ENCODE data around the gene TMPRSS15.
"Not testable (repeated sequence)": the region's sequence is repeated elsewhere in the genome, so short reads cannot be mapped to it uniquely, and the experiment has no call there.

The TMPRSS15 gene

DNA sequence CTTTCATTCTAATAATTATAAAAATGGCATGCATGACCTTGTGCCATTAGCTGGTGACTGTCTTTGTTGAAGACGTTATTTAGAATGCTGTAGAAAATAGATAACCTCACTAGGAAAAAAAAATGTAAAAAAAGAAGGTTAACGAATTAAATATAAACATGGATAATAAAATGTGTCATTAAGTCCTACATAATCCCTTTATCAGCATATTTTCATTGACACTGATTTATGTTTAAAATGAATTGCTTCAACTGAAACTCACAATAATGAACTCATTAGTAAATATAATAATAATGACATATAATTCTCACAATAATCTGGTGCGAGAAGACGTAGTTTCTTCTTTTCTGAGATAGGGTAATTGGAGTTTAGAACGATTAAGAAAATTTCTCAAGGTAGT, 4.7 kb downstream of the TMPRSS15 start:
- H3K4me3 ChIP-seq (ENCODE audit: low read depth in 1 of 2, low read length in 2 of 2): peak overlapping the region in 1 of 2 donors; percentile 61
- no peaks in the 10 kb centered on the region for H3K4me1 ChIP-seq (ENCODE audit: control insufficient read depth in 1 of 2, insufficient read depth in 2 of 2, low read length in 2 of 2)
- no peak overlapping the region for H3K27ac ChIP-seq (ENCODE audit: low read depth, low read length)
- no peaks in the 10 kb centered on the region for H3K27me3 ChIP-seq (ENCODE audit: control insufficient read depth in 1 of 2, insufficient read depth in 2 of 2, low read length in 2 of 2)
- H3K9me3 ChIP-seq (ENCODE audit: control insufficient read depth in 1 of 2, low read length in 2 of 2): no peaks in the 10 kb centered on the region
- H3K9ac ChIP-seq (ENCODE audit: low read depth in 1 of 2, low read length in 2 of 2): no peak overlapping the region
- H3K36me3 ChIP-seq (ENCODE audit: control insufficient read depth in 1 of 2, insufficient read depth in 2 of 2, low read length in 2 of 2): no peaks in the 10 kb centered on the region

DNA sequence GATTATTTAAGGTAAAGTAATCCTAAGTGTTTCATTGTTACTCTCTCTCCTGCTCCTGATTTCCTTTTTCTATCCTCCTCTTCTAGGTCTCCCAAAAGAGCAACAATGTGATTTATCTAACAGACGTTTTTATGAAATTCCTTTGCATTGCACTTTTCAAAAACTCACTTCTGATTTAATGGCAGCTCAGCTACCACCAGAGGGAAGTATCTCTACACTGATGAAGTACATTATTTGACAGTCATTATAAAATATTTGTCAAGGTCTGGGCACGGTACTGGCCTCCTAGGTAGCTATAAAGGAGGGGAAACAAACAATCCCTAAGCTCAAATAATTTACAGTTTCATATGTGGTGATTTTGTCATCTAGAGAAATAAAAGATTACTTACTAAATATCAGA, 15.6 kb downstream of the TMPRSS15 start:
- Histone ChIP-seq H3K9me3 (ENCODE audit: control insufficient read depth in 1 of 2, low read length in 2 of 2) (peaks cover 2 to 4% of the 10 kb centered on the region in 2 donors), H3K27me3 (ENCODE audit: control insufficient read depth in 1 of 2, insufficient read depth in 2 of 2, low read length in 2 of 2) (no peaks in the 10 kb centered on the region), H3K4me3 (ENCODE audit: low read depth in 1 of 2, low read length in 2 of 2) (no peak overlapping the region), H3K27ac (ENCODE audit: low read depth, low read length) (no peak overlapping the region), H3K4me1 (ENCODE audit: control insufficient read depth in 1 of 2, insufficient read depth in 2 of 2, low read length in 2 of 2) (peaks cover 0 to 4% of the 10 kb centered on the region in 2 donors), H3K36me3 (ENCODE audit: control insufficient read depth in 1 of 2, insufficient read depth in 2 of 2, low read length in 2 of 2) (peaks cover 0 to 3% of the 10 kb centered on the region in 2 donors), H3K9ac (ENCODE audit: low read depth in 1 of 2, low read length in 2 of 2) (no peak overlapping the region)

DNA sequence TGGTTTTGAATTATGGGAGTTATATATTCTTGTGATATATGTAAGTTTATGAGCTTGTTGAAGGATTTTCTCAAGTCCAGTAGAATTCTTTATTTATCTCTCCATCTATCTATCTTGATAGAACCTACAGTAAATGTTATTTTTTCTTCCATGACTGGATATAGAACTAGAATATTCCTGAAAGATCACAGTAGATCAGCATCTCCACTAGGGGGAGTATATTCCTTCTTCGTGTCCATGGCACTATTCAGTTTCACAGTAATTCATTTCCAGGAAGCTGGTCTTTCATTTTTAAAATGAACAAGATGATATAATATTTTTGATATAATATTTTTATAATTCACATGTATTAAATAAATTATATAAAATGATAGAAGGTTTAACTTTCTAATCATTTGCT, 18.8 kb downstream of the TMPRSS15 start:
- Histone ChIP-seq H3K27me3 (ENCODE audit: control insufficient read depth in 1 of 2, insufficient read depth in 2 of 2, low read length in 2 of 2) (no peaks in the 10 kb centered on the region), H3K4me3 (ENCODE audit: low read depth in 1 of 2, low read length in 2 of 2) (no peak overlapping the region), H3K27ac (ENCODE audit: low read depth, low read length) (no peak overlapping the region), H3K4me1 (ENCODE audit: control insufficient read depth in 1 of 2, insufficient read depth in 2 of 2, low read length in 2 of 2) (peaks cover 0 to 4% of the 10 kb centered on the region in 2 donors), H3K36me3 (ENCODE audit: control insufficient read depth in 1 of 2, insufficient read depth in 2 of 2, low read length in 2 of 2) (no peaks in the 10 kb centered on the region), H3K9ac (ENCODE audit: low read depth in 1 of 2, low read length in 2 of 2) (no peak overlapping the region), H3K9me3 (ENCODE audit: control insufficient read depth in 1 of 2, low read length in 2 of 2) (no peaks in the 10 kb centered on the region)

DNA sequence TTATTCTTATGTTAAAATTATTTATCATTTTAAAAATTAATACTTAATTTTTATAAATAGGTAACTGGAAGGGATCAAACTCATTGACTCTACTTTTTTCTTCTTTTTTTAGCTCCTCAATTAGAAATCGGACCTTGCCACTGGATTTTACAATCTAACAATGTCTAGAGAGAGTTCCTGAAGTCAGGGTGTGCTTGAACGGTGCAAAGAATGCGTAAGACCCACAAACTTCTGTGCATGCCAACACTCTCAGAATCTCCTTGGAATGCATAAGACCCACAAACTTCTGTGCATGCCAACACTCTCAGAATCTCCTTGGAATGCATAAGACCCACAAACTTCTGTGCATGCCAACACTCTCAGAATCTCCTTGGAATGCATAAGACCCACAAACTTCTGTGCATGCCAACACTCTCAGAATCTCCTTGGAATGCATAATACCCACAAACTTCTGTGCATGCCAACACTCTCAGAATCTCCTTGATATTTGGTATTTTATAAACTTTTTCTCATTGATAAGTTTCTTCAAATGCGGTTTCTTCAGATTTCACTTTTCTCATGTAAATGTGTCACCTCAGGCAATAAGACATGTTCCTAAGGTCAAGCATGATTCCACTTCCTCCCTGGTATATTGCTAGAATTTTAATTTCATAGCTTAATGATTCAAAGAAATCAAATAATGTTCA, 20.5 kb downstream of the TMPRSS15 start:
- H3K27me3 ChIP-seq (ENCODE audit: control insufficient read depth in 1 of 2, insufficient read depth in 2 of 2, low read length in 2 of 2); H3K9me3 ChIP-seq (ENCODE audit: control insufficient read depth in 1 of 2, low read length in 2 of 2); H3K9ac ChIP-seq (ENCODE audit: low read depth in 1 of 2, low read length in 2 of 2); H3K27ac ChIP-seq (ENCODE audit: low read depth, low read length); H3K4me1 ChIP-seq (ENCODE audit: control insufficient read depth in 1 of 2, insufficient read depth in 2 of 2, low read length in 2 of 2); H3K36me3 ChIP-seq (ENCODE audit: control insufficient read depth in 1 of 2, insufficient read depth in 2 of 2, low read length in 2 of 2); H3K4me3 ChIP-seq (ENCODE audit: low read depth in 1 of 2, low read length in 2 of 2): not testable (repeated sequence)

DNA sequence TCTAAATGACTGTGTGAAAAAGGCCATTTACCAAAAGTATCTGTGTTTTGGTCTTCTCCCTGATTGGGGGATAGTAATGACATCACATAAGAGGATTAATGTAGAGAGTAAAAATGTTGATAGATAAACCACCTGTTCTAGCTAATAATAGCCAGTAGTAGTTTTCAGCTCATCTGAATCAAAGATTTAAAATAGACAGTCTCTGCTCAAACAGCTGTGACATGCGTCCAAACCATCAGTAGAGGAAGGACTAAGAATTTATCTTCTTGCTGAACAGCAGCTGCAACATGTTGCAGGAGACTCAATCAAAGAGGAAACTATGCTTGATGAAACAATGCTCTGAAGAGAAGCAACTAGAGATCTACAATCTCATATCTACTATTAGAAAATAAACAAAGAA, 21.4 kb downstream of the TMPRSS15 start:
- H3K27me3 ChIP-seq (ENCODE audit: control insufficient read depth in 1 of 2, insufficient read depth in 2 of 2, low read length in 2 of 2): no peaks in the 10 kb centered on the region
- H3K36me3 ChIP-seq (ENCODE audit: control insufficient read depth in 1 of 2, insufficient read depth in 2 of 2, low read length in 2 of 2): no peaks in the 10 kb centered on the region
- H3K4me3 ChIP-seq (ENCODE audit: low read depth in 1 of 2, low read length in 2 of 2): no peak overlapping the region
- no peaks in the 10 kb centered on the region for H3K4me1 ChIP-seq (ENCODE audit: control insufficient read depth in 1 of 2, insufficient read depth in 2 of 2, low read length in 2 of 2)
- H3K27ac ChIP-seq (ENCODE audit: low read depth, low read length): no peak overlapping the region
- no peaks in the 10 kb centered on the region for H3K9me3 ChIP-seq (ENCODE audit: control insufficient read depth in 1 of 2, low read length in 2 of 2)
- no peak overlapping the region for H3K9ac ChIP-seq (ENCODE audit: low read depth in 1 of 2, low read length in 2 of 2)

DNA sequence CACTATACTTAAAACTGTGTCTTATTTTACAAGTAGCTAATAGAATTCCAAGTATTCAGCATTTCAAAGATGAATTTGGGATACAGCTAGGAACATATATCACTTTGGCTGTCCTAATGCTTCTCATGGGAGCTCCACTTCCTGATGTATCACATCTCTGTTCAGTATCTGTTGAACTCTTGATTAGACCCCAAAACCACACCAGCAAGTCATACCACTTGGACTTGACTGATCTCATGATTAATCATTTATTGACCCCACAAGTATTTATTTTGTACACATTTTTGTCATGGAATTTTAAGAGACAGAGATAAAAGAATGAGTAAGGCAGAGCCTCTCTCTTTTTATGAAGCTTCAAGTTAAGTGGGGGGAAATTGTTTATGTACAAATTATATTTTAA, 30.0 kb downstream of the TMPRSS15 start:
- Histone ChIP-seq H3K27me3 (ENCODE audit: control insufficient read depth in 1 of 2, insufficient read depth in 2 of 2, low read length in 2 of 2) (no peaks in the 10 kb centered on the region), H3K9me3 (ENCODE audit: control insufficient read depth in 1 of 2, low read length in 2 of 2) (no peaks in the 10 kb centered on the region), H3K4me3 (ENCODE audit: low read depth in 1 of 2, low read length in 2 of 2) (no peak overlapping the region), H3K4me1 (ENCODE audit: control insufficient read depth in 1 of 2, insufficient read depth in 2 of 2, low read length in 2 of 2) (no peaks in the 10 kb centered on the region), H3K9ac (ENCODE audit: low read depth in 1 of 2, low read length in 2 of 2) (no peak overlapping the region), H3K27ac (ENCODE audit: low read depth, low read length) (no peak overlapping the region), H3K36me3 (ENCODE audit: control insufficient read depth in 1 of 2, insufficient read depth in 2 of 2, low read length in 2 of 2) (no peaks in the 10 kb centered on the region)

DNA sequence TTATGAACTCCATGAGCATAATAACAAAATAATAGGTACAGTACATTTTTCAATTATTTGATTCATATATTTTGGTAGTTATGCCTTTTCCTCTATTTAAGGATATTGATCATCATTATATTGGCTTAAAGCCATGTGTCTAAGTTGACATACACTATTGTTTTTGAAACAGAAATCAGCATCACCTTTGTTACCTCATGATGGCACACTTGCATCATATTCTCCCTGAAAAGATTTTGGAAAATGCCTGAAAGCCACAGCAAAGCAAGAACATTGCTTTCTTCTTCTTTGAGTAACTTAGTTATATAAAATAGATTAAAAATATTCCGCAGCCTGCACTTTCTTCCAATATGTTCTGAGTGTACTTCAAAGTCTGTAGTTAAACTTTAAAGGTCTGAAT, 33.3 kb downstream of the TMPRSS15 start:
- H3K27ac ChIP-seq (ENCODE audit: low read depth, low read length): no peak overlapping the region
- no peaks in the 10 kb centered on the region for H3K4me1 ChIP-seq (ENCODE audit: control insufficient read depth in 1 of 2, insufficient read depth in 2 of 2, low read length in 2 of 2)
- no peaks in the 10 kb centered on the region for H3K36me3 ChIP-seq (ENCODE audit: control insufficient read depth in 1 of 2, insufficient read depth in 2 of 2, low read length in 2 of 2)
- H3K9ac ChIP-seq (ENCODE audit: low read depth in 1 of 2, low read length in 2 of 2): no peak overlapping the region
- no peaks in the 10 kb centered on the region for H3K9me3 ChIP-seq (ENCODE audit: control insufficient read depth in 1 of 2, low read length in 2 of 2)
- H3K27me3 ChIP-seq (ENCODE audit: control insufficient read depth in 1 of 2, insufficient read depth in 2 of 2, low read length in 2 of 2): no peaks in the 10 kb centered on the region
- no peak overlapping the region for H3K4me3 ChIP-seq (ENCODE audit: low read depth in 1 of 2, low read length in 2 of 2)

DNA sequence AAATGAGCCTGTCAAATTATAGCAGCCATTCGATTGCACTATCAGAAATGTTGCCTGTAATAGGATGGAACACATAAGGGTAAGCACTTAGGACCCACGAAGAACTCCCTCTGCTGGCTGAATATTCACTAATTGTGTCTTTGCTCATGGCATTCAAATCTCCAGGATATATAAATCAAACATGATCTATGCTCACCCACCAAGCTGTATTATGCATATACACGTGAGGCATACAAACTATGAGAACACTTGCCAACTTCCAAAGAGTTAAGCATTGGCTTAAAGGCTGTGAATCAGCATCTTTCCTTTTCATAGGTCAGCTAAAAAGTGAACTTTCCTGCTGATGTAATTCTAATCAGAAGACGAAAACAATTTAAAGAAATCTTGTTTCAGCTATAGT, 34.5 kb downstream of the TMPRSS15 start:
- no peaks in the 10 kb centered on the region for H3K9me3 ChIP-seq (ENCODE audit: control insufficient read depth in 1 of 2, low read length in 2 of 2)

DNA sequence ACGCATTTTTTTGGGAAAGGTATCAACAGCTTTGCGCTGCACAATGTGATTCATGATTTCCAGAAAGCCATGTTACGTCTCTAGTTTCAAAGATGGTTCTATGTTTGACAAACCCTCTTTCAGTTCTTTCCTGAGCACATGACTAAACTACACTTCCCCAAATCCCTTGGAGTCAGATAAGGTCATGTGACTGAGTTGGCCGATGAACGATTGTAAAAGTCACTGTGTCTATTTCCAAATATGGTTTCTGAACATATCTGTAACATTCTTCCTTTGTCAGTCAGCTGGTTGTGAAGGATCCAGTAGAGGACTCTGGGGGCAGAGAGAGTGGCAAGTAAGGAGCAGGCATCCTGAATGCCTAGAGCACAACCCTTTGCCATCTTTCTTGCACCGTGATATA, 35.4 kb downstream of the TMPRSS15 start:
- H3K4me1 ChIP-seq (ENCODE audit: control insufficient read depth in 1 of 2, insufficient read depth in 2 of 2, low read length in 2 of 2): no peaks in the 10 kb centered on the region
- H3K36me3 ChIP-seq (ENCODE audit: control insufficient read depth in 1 of 2, insufficient read depth in 2 of 2, low read length in 2 of 2): no peaks in the 10 kb centered on the region
- no peak overlapping the region for H3K27ac ChIP-seq (ENCODE audit: low read depth, low read length)
- no peaks in the 10 kb centered on the region for H3K9me3 ChIP-seq (ENCODE audit: control insufficient read depth in 1 of 2, low read length in 2 of 2)
- no peak overlapping the region for H3K9ac ChIP-seq (ENCODE audit: low read depth in 1 of 2, low read length in 2 of 2)
- no peaks in the 10 kb centered on the region for H3K27me3 ChIP-seq (ENCODE audit: control insufficient read depth in 1 of 2, insufficient read depth in 2 of 2, low read length in 2 of 2)
- no peak overlapping the region for H3K4me3 ChIP-seq (ENCODE audit: low read depth in 1 of 2, low read length in 2 of 2)

More for the DNA sequence above, 34.5 kb downstream of the TMPRSS15 start:
- Histone ChIP-seq H3K4me3 (ENCODE audit: low read depth in 1 of 2, low read length in 2 of 2) (no peak overlapping the region), H3K27me3 (ENCODE audit: control insufficient read depth in 1 of 2, insufficient read depth in 2 of 2, low read length in 2 of 2) (no peaks in the 10 kb centered on the region), H3K27ac (ENCODE audit: low read depth, low read length) (no peak overlapping the region), H3K36me3 (ENCODE audit: control insufficient read depth in 1 of 2, insufficient read depth in 2 of 2, low read length in 2 of 2) (no peaks in the 10 kb centered on the region), H3K4me1 (ENCODE audit: control insufficient read depth in 1 of 2, insufficient read depth in 2 of 2, low read length in 2 of 2) (no peaks in the 10 kb centered on the region), H3K9ac (ENCODE audit: low read depth in 1 of 2, low read length in 2 of 2) (no peak overlapping the region)

DNA sequence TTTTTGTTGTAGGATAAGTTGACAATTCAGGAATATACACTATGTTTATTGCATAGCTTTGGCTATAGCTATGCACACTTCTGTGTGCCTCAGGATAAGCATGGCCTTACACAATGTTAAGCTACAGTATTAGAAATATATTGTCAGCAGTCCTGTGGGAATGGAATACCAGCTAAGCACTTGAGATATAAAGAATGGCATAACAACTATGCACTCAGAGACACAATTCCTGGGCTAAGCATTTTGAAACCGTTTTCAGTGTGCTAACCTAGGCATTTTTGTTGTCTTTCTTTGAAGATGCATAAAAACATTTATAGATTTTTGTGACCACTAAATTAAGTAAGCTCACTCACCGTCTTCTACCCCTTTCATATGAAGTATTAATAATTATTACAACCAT, 46.8 kb downstream of the TMPRSS15 start:
- Histone ChIP-seq H3K4me1 (ENCODE audit: control insufficient read depth in 1 of 2, insufficient read depth in 2 of 2, low read length in 2 of 2) (no peaks in the 10 kb centered on the region), H3K27ac (ENCODE audit: low read depth, low read length) (no peak overlapping the region), H3K4me3 (ENCODE audit: low read depth in 1 of 2, low read length in 2 of 2) (no peak overlapping the region), H3K9ac (ENCODE audit: low read depth in 1 of 2, low read length in 2 of 2) (no peak overlapping the region), H3K9me3 (ENCODE audit: control insufficient read depth in 1 of 2, low read length in 2 of 2) (no peaks in the 10 kb centered on the region), H3K36me3 (ENCODE audit: control insufficient read depth in 1 of 2, insufficient read depth in 2 of 2, low read length in 2 of 2) (peaks cover 0 to 7% of the 10 kb centered on the region in 2 donors), H3K27me3 (ENCODE audit: control insufficient read depth in 1 of 2, insufficient read depth in 2 of 2, low read length in 2 of 2) (no peaks in the 10 kb centered on the region)

DNA sequence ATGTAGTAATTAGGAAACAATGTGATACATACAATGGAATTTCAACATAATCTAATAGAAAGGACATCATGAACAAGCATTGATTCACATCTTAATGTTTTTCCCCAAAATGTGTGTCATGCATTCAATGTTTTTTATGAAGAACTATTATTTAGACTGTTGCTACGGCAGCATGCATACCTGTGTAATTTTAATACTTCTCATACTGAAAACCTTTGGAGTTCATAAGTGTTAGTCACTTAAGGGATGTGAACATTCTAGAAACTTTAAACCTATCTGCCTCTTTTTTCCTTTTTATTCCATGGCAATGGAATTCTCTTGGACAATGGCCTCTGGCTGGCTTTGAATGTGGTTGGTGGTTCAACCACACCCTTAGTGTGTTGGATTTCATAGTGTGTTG, 48.6 kb downstream of the TMPRSS15 start:
- no peak overlapping the region for H3K4me3 ChIP-seq (ENCODE audit: low read depth in 1 of 2, low read length in 2 of 2)
- no peak overlapping the region for H3K27ac ChIP-seq (ENCODE audit: low read depth, low read length)
- peaks cover 0 to 3% of the 10 kb centered on the region in 2 donors for H3K36me3 ChIP-seq (ENCODE audit: control insufficient read depth in 1 of 2, insufficient read depth in 2 of 2, low read length in 2 of 2)

More for the DNA sequence above, 48.6 kb downstream of the TMPRSS15 start:
- Histone ChIP-seq H3K9ac (ENCODE audit: low read depth in 1 of 2, low read length in 2 of 2) (no peak overlapping the region), H3K4me1 (ENCODE audit: control insufficient read depth in 1 of 2, insufficient read depth in 2 of 2, low read length in 2 of 2) (no peaks in the 10 kb centered on the region), H3K27me3 (ENCODE audit: control insufficient read depth in 1 of 2, insufficient read depth in 2 of 2, low read length in 2 of 2) (no peaks in the 10 kb centered on the region), H3K9me3 (ENCODE audit: control insufficient read depth in 1 of 2, low read length in 2 of 2) (no peaks in the 10 kb centered on the region)
